HEK293 (cell line): ENCODE data around the gene ATXN8OS.
"Not testable (repeated sequence)": the region's sequence is repeated elsewhere in the genome, so short reads cannot be mapped to it uniquely, and the experiment has no call there.

Experiments used
- CTCF ChIA-PET: fragments of 350-600 bp; formaldehyde crosslinking; extraction: SDS; loops from one replicate; lab custom pipeline; 2021; ENCODE audit warnings: antibody characterized with exemption; lab: Yijun Ruan, JAX
- POLR2A ChIA-PET: fragments of 300-600 bp; formaldehyde crosslinking; extraction: SDS; loops from one replicate; lab custom pipeline; 2020; ENCODE audit warnings: antibody characterized with exemption, inconsistent platforms; lab: Yijun Ruan, JAX
- H3K27ac ChIP-seq: fragments of 200-500 bp; sonication (Bioruptor generic); 2 replicates; pipeline ENCODE4 v1.5.1; 2014; ENCODE audit warnings: low read depth, low read length, control low read depth, inconsistent platforms; ENCODE audit errors: extremely low read depth
- H3K36me3 ChIP-seq, 2 experiments: fragments of 200-500 bp in 1 of 2; sonication (Bioruptor generic) in 1 of 2; 1 replicate in 1 of 2; 2 replicates in 1 of 2; pipeline ENCODE4 v1.5.1; 2014 to 2017; ENCODE audit warnings: inconsistent platforms in 2 of 2, low read length in 2 of 2; ENCODE audit not compliant: control insufficient read depth in 2 of 2, insufficient read depth in 1 of 2
- H3K4me1 ChIP-seq: fragments of 200-500 bp; sonication (Bioruptor generic); 2 replicates; pipeline ENCODE4 v1.5.1; 2014; ENCODE audit warnings: mild to moderate bottlenecking, low read length, inconsistent platforms; ENCODE audit not compliant: control insufficient read depth, insufficient read depth
- H3K4me3 ChIP-seq: 2 replicates; pipeline ENCODE4 v1.5.1; 2011; ENCODE audit warnings: low read depth, mild to moderate bottlenecking, control low read depth, low read length, moderate library complexity
- H3K9me3 ChIP-seq: fragments of 200-500 bp; sonication (Bioruptor generic); 2 replicates; pipeline ENCODE4 v1.5.1; 2014; ENCODE audit warnings: low read depth, low read length, inconsistent platforms; ENCODE audit not compliant: control insufficient read depth, insufficient read depth
- KLF9 ChIP-seq: fragments of 450-650 bp; formaldehyde crosslinking; IDR thresholded peaks from 2 replicates; pipeline ENCODE4 v1.5.1; 2016; ENCODE audit warnings: missing biosample characterization, missing genetic modification characterization, low read depth
- OVOL3 ChIP-seq: fragments of 450-650 bp; formaldehyde crosslinking; IDR thresholded peaks from 2 replicates; pipeline ENCODE4 v1.5.1; 2016; ENCODE audit warnings: missing biosample characterization, missing genetic modification characterization
- PBX3 ChIP-seq: sonication (generic); formaldehyde crosslinking; IDR thresholded peaks from 2 replicates; pipeline ENCODE4 v1.8.1; 2022; ENCODE audit warnings: mild to moderate bottlenecking, moderate library complexity, missing genetic modification reagents
- ZNF221 ChIP-seq: fragments of 450-650 bp; formaldehyde crosslinking; IDR thresholded peaks from 2 replicates; pipeline ENCODE4 v1.5.1; 2017; ENCODE audit warnings: missing biosample characterization, missing genetic modification characterization, borderline replicate concordance
- ZNF24 ChIP-seq: fragments of 450-650 bp; formaldehyde crosslinking; IDR thresholded peaks from 2 replicates; pipeline ENCODE4 v1.5.1; 2016; ENCODE audit warnings: missing biosample characterization, missing genetic modification characterization
- ZNF335 ChIP-seq: fragments of 450-650 bp; formaldehyde crosslinking; conservative IDR thresholded peaks from 2 replicates; pipeline ENCODE4 v1.5.1; 2016; ENCODE audit warnings: missing biosample characterization, missing genetic modification characterization
- ZNF433 ChIP-seq: fragments of 450-650 bp; formaldehyde crosslinking; IDR thresholded peaks from 2 replicates; pipeline ENCODE4 v1.5.1; 2016; ENCODE audit warnings: missing biosample characterization, missing genetic modification characterization, low read depth
- ZNF473 ChIP-seq: fragments of 450-650 bp; formaldehyde crosslinking; IDR thresholded peaks from 2 replicates; pipeline ENCODE4 v1.5.1; 2017; ENCODE audit warnings: missing biosample characterization, missing genetic modification characterization
- ZNF530 ChIP-seq: fragments of 450-650 bp; formaldehyde crosslinking; IDR thresholded peaks from 2 replicates; pipeline ENCODE4 v1.5.1; 2016; ENCODE audit warnings: low read depth, missing biosample characterization, missing genetic modification characterization
- ZNF544 ChIP-seq: fragments of 450-650 bp; formaldehyde crosslinking; IDR thresholded peaks from 2 replicates; pipeline ENCODE4 v1.5.0; 2017; ENCODE audit warnings: missing biosample characterization, missing genetic modification characterization
- ZNF596 ChIP-seq: fragments of 450-650 bp; IDR thresholded peaks from 2 replicates; pipeline ENCODE4 v1.5.0; 2018; ENCODE audit warnings: missing biosample characterization, mild to moderate bottlenecking, missing genetic modification characterization, moderate library complexity
- ZNF621 ChIP-seq: fragments of 450-650 bp; formaldehyde crosslinking; IDR thresholded peaks from 2 replicates; pipeline ENCODE4 v1.5.1; 2017; ENCODE audit warnings: missing biosample characterization, missing genetic modification characterization
- ZNF629 ChIP-seq: fragments of 450-650 bp; formaldehyde crosslinking; IDR thresholded peaks from 2 replicates; pipeline ENCODE4 v1.5.1; 2017; ENCODE audit warnings: missing biosample characterization, missing genetic modification characterization
- ZNF747 ChIP-seq: fragments of 450-650 bp; formaldehyde crosslinking; IDR thresholded peaks from 2 replicates; pipeline ENCODE4 v1.5.1; 2016; ENCODE audit warnings: missing biosample characterization, missing genetic modification characterization
- ZSCAN18 ChIP-seq: fragments of 450-650 bp; formaldehyde crosslinking; IDR thresholded peaks from 2 replicates; pipeline ENCODE4 v1.5.1; 2016; ENCODE audit warnings: missing biosample characterization, missing genetic modification characterization
- TF ChIP-seq, protein P1 (sequence below): fragments of 450-650 bp; IDR thresholded peaks from 2 replicates; pipeline ENCODE4 v1.5.1; 2018; ENCODE audit warnings: missing biosample characterization, missing genetic modification characterization
- TF ChIP-seq, protein P2 (sequence below): fragments of 450-650 bp; formaldehyde crosslinking; IDR thresholded peaks from 2 replicates; pipeline ENCODE4 v1.5.1; 2017; ENCODE audit warnings: missing biosample characterization, missing genetic modification characterization
- TF ChIP-seq, protein P3 (sequence below): fragments of 450-650 bp; formaldehyde crosslinking; IDR thresholded peaks from 2 replicates; pipeline ENCODE4 v1.5.1; 2016; ENCODE audit warnings: missing biosample characterization, missing genetic modification characterization, low read depth
- TF ChIP-seq, protein P4 (sequence below): fragments of 450-650 bp; formaldehyde crosslinking; IDR thresholded peaks from 2 replicates; pipeline ENCODE4 v1.5.1; 2016; ENCODE audit warnings: missing biosample characterization, missing genetic modification characterization

Gene ATXN8OS

GRCh38 chr13:70128098-70128497 lies 20.5 kb downstream of the ATXN8OS start:
- no peaks in the 10 kb centered on the region for H3K4me1 ChIP-seq
- no peaks in the 10 kb centered on the region for H3K36me3 ChIP-seq
- TF ChIP-seq, protein P1, sequence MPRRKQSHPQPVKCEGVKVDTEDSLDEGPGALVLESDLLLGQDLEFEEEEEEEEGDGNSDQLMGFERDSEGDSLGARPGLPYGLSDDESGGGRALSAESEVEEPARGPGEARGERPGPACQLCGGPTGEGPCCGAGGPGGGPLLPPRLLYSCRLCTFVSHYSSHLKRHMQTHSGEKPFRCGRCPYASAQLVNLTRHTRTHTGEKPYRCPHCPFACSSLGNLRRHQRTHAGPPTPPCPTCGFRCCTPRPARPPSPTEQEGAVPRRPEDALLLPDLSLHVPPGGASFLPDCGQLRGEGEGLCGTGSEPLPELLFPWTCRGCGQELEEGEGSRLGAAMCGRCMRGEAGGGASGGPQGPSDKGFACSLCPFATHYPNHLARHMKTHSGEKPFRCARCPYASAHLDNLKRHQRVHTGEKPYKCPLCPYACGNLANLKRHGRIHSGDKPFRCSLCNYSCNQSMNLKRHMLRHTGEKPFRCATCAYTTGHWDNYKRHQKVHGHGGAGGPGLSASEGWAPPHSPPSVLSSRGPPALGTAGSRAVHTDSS (tag by site-specific recombination): no peak
- TF ChIP-seq ZNF544 (tag by site-specific recombination) (no peak), ZNF473 (tag by site-specific recombination) (no peak), ZNF221 (tag by site-specific recombination) (no peak), ZNF621 (no peak), ZNF530 (no peak), KLF9 (tag by site-specific recombination) (no peak), ZNF433 (tag by site-specific recombination) (no peak), ZNF596 (tag by site-specific recombination) (no peak), ZSCAN18 (no peak), ZNF629 (tag by site-specific recombination) (no peak), OVOL3 (no peak), ZNF747 (tag by site-specific recombination) (no peak), PBX3 (no peak), ZNF335 (tag by site-specific recombination) (no peak), ZNF24 (no peak)
- TF ChIP-seq, protein P2, sequence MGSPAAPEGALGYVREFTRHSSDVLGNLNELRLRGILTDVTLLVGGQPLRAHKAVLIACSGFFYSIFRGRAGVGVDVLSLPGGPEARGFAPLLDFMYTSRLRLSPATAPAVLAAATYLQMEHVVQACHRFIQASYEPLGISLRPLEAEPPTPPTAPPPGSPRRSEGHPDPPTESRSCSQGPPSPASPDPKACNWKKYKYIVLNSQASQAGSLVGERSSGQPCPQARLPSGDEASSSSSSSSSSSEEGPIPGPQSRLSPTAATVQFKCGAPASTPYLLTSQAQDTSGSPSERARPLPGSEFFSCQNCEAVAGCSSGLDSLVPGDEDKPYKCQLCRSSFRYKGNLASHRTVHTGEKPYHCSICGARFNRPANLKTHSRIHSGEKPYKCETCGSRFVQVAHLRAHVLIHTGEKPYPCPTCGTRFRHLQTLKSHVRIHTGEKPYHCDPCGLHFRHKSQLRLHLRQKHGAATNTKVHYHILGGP (tag by site-specific recombination): no peak
- POLR2A ChIA-PET: no interaction called here
- no peak overlapping the region for H3K27ac ChIP-seq
- H3K4me3 ChIP-seq: no peak overlapping the region
- no peaks in the 10 kb centered on the region for H3K9me3 ChIP-seq
- CTCF ChIA-PET: no interaction called here

GRCh38 chr13:70142658-70143057 lies 35.0 kb downstream of the ATXN8OS start:
- H3K9me3 ChIP-seq, H3K4me3 ChIP-seq, H3K27ac ChIP-seq, H3K4me1 ChIP-seq, H3K36me3 ChIP-seq, CTCF ChIA-PET, POLR2A ChIA-PET: not testable (repeated sequence)

DNA sequence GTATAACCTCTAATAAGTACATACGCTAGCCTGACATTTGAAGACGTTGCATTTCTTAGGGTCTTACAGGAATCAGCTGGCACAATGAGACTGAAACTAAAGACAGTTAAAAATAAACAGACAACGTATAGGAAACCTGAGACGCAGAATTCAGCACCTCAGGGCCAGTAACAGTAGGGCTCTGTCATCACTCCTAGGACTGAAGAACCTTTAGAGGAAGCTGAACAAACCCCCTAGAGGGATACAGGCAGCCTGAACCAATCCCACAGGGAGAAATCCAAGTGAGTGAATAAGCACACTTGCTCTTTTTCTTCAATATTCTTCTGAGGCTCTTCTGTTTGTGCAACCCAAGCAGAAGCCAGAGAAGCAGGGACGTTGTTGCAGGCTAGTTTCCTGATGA lies 54.5 kb downstream of the ATXN8OS start:
- H3K36me3 ChIP-seq: no peaks in the 10 kb centered on the region
- CTCF ChIA-PET: interaction anchor here (0.7 kb wide), 1 partner anchor 1112 kb away, joined by 3 read pairs; no protein-coding TSS in a partner anchor
- no peak overlapping the region for H3K4me3 ChIP-seq
- POLR2A ChIA-PET: no interaction called here
- no peak overlapping the region for H3K27ac ChIP-seq
- TF ChIP-seq, protein P3, sequence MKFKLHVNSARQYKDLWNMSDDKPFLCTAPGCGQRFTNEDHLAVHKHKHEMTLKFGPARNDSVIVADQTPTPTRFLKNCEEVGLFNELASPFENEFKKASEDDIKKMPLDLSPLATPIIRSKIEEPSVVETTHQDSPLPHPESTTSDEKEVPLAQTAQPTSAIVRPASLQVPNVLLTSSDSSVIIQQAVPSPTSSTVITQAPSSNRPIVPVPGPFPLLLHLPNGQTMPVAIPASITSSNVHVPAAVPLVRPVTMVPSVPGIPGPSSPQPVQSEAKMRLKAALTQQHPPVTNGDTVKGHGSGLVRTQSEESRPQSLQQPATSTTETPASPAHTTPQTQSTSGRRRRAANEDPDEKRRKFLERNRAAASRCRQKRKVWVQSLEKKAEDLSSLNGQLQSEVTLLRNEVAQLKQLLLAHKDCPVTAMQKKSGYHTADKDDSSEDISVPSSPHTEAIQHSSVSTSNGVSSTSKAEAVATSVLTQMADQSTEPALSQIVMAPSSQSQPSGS (tag by site-specific recombination): no peak
- TF ChIP-seq, protein P4, sequence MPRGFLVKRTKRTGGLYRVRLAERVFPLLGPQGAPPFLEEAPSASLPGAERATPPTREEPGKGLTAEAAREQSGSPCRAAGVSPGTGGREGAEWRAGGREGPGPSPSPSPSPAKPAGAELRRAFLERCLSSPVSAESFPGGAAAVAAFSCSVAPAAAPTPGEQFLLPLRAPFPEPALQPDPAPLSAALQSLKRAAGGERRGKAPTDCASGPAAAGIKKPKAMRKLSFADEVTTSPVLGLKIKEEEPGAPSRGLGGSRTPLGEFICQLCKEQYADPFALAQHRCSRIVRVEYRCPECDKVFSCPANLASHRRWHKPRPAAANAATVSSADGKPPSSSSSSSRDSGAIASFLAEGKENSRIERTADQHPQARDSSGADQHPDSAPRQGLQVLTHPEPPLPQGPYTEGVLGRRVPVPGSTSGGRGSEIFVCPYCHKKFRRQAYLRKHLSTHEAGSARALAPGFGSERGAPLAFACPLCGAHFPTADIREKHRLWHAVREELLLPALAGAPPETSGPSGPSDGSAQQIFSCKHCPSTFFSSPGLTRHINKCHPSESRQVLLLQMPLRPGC (tag by site-specific recombination): no peak
- H3K9me3 ChIP-seq: no peaks in the 10 kb centered on the region
- H3K4me1 ChIP-seq: no peaks in the 10 kb centered on the region
